HepG2 (cell line): ENCODE measurements around the gene ITGB2. TPM values are rescaled to one million over a fixed set of nuclear protein-coding genes. Genes with fewer than 3 reads are reported as not detected.

Experiments
- ATAC-seq: fragments of 200-7000 bp; cut with Tn5 transposase; 3 replicates; pipeline ENCODE4 v1.9.1; 2020; ENCODE audit warnings: mild to moderate bottlenecking, moderate library complexity
- BruUV-seq: library from RNA; stranded (reverse); fragments of 400-500 nt; replicated peaks from 2 replicates; lab custom pipeline; 2021; lab: Mats Ljungman, UMichigan
- CTCF ChIA-PET: fragments of 300-600 bp; formaldehyde crosslinking; extraction: SDS; loops from one replicate; lab custom pipeline; 2021; ENCODE audit warnings: low total read pairs, inconsistent platforms, low intra/inter-chr PET ratio; lab: Yijun Ruan, JAX
- POLR2A ChIA-PET: fragments of 350-600 bp; sonication (Branson Sonifier 250); formaldehyde crosslinking; loops from one replicate; lab custom pipeline; 2020; ENCODE audit warnings: antibody characterized with exemption, inconsistent platforms; lab: Yijun Ruan, JAX
- DNase-seq: peaks from one replicate; pipeline ENCODE4 v3.0.0-alpha.2; 2015; ENCODE audit warnings: low spot score
- FAIRE-seq: peaks from 3 replicates; lab custom pipeline; 2011; peaks lifted over from hg19 to GRCh38; lab: Jason Lieb, UNC
- H2AFZ ChIP-seq: one replicate; pipeline ENCODE4 v1.6.1; 2011; ENCODE audit warnings: low read length, inconsistent platforms
- H3K27ac ChIP-seq: fragments of 300-600 bp; 3 replicates; pipeline ENCODE4 v1.8.0; 2011; ENCODE audit warnings: mixed run types, mild to moderate bottlenecking, mixed read lengths, low read length, inconsistent platforms; ENCODE audit not compliant: insufficient read depth; ENCODE audit errors: extremely low read length
- H3K27me3 ChIP-seq, 2 experiments: fragments of 200-600 bp in 1 of 2; 2 replicates in 1 of 2; 3 replicates in 1 of 2; pipeline versions ENCODE4 v1.6.0 to v1.8.0; 2011; ENCODE audit warnings: low read length in 2 of 2, mild to moderate bottlenecking in 2 of 2, moderate library complexity in 2 of 2, inconsistent platforms in 1 of 2; ENCODE audit not compliant: insufficient read depth in 2 of 2, control insufficient read depth in 1 of 2
- H3K36me3 ChIP-seq, 2 experiments: fragments of 200-600 bp in 1 of 2; replicated peaks in 1 of 2; 2 replicates in 1 of 2; 3 replicates in 1 of 2; pipeline versions ENCODE4 v1.5.1 to v1.8.0; 2011; ENCODE audit warnings: low read length in 2 of 2, inconsistent platforms in 1 of 2; ENCODE audit not compliant: insufficient read depth in 2 of 2, control insufficient read depth in 1 of 2
- H3K4me1 ChIP-seq: 2 replicates; pipeline ENCODE4 v1.5.1; 2012; ENCODE audit warnings: low read length, inconsistent platforms; ENCODE audit not compliant: insufficient read depth
- H3K4me2 ChIP-seq: 2 replicates; pipeline ENCODE4 v1.6.0; 2011; ENCODE audit warnings: low read depth, low read length, inconsistent platforms
- H3K4me3 ChIP-seq, 3 experiments: fragments of 200-600 bp in 1 of 3; sonication (generic), shearing (Covaris generic) in 1 of 3; replicated peaks in 1 of 3; 2 replicates each; pipeline ENCODE4 v1.5.1; 2011 to 2016; ENCODE audit warnings: low read length in 3 of 3, inconsistent platforms in 2 of 3, low read depth in 2 of 3, mild to moderate bottlenecking in 2 of 3, control low read depth in 1 of 3, mixed read lengths in 1 of 3; ENCODE audit not compliant: insufficient read depth in 1 of 3
- H3K79me2 ChIP-seq: one replicate; pipeline ENCODE4 v1.6.1; 2011; ENCODE audit warnings: low read length, inconsistent platforms; ENCODE audit not compliant: insufficient read depth
- H3K9ac ChIP-seq: 2 replicates; pipeline ENCODE4 v1.6.0; 2011; ENCODE audit warnings: mild to moderate bottlenecking, low read depth, low read length, inconsistent platforms; ENCODE audit not compliant: insufficient read depth
- H3K9me3 ChIP-seq: 2 replicates; pipeline ENCODE4 v1.5.1; 2012; ENCODE audit warnings: mild to moderate bottlenecking, low read length
- H4K20me1 ChIP-seq: 2 replicates; pipeline ENCODE4 v1.6.0; 2011; ENCODE audit warnings: inconsistent platforms, mild to moderate bottlenecking, low read length, moderate library complexity; ENCODE audit not compliant: insufficient read depth
- DR1 ChIP-seq: sonication (generic); formaldehyde crosslinking; IDR thresholded peaks from 2 replicates; pipeline ENCODE4 v1.8.0; 2021; ENCODE audit warnings: mild to moderate bottlenecking, missing genetic modification reagents, inconsistent platforms
- EZH2 ChIP-seq: conservative IDR thresholded peaks from 2 replicates; pipeline ENCODE4 v1.6.1; 2012; ENCODE audit warnings: mild to moderate bottlenecking, low read depth, low read length, moderate library complexity
- IKZF5 ChIP-seq: IDR thresholded peaks from 2 replicates; pipeline ENCODE4 v1.6.1; 2018; ENCODE audit warnings: missing genetic modification reagents, mild to moderate bottlenecking, missing compliant biosample characterization
- MEF2D ChIP-seq: sonication (generic); formaldehyde crosslinking; IDR thresholded peaks from 2 replicates; pipeline ENCODE4 v1.5.1; 2020; ENCODE audit warnings: mild to moderate bottlenecking, missing genetic modification reagents
- SKIL ChIP-seq: sonication (generic); formaldehyde crosslinking; IDR thresholded peaks from 2 replicates; pipeline ENCODE4 v1.8.0; 2022; ENCODE audit warnings: missing genetic modification reagents, mild to moderate bottlenecking, moderate library complexity, borderline replicate concordance
- XBP1 ChIP-seq: sonication (generic); formaldehyde crosslinking; IDR thresholded peaks from 2 replicates; pipeline ENCODE4 v1.5.0; 2020; ENCODE audit warnings: missing genetic modification reagents
- ZFAT ChIP-seq: sonication (generic); formaldehyde crosslinking; conservative IDR thresholded peaks from 2 replicates; pipeline ENCODE4 v1.8.1; 2023; ENCODE audit warnings: missing genetic modification reagents, inconsistent platforms
- ZNF407 ChIP-seq: sonication (generic); formaldehyde crosslinking; IDR thresholded peaks from one replicate; pipeline ENCODE4 v1.5.1; 2020; ENCODE audit warnings: mild to moderate bottlenecking, missing genetic modification reagents; ENCODE audit errors: not compliant biosample characterization
- ZNF549 ChIP-seq: sonication (generic); formaldehyde crosslinking; IDR thresholded peaks from 2 replicates; pipeline ENCODE4 v1.5.0; 2020; ENCODE audit warnings: missing genetic modification reagents
- ZNF580 ChIP-seq: IDR thresholded peaks from 2 replicates; pipeline ENCODE4 v1.6.1; 2016; ENCODE audit warnings: low read depth, borderline replicate concordance
- WGBS: methylation state at CpG from one replicate; pipeline ENCODE4 v1.1.6; 2017; ENCODE audit warnings: low lambda C conversion rate; 5-methylcytosine and 5-hydroxymethylcytosine counted together
- in situ Hi-C: cut with HindIII; loops from 2 replicates; pipeline ENCODE4 v1.10.0; 2017; ENCODE audit warnings: low pct_unique_long_range_greater_than_20kb; ENCODE audit not compliant: extremely low pct_ligation_motif_present
- intact Hi-C: fragments of 100-400 bp; cut with micrococcal nuclease; formaldehyde crosslinking; loops from one replicate; pipeline ENCODE4 v1.10.0; 2022; ENCODE audit not compliant: unreplicated experiment
- polyA plus RNA-seq, 8 experiments: library from polyadenylated mRNA; depleted of rRNA in 3 of 8; stranded (reverse) in 7 of 8; unstranded in 1 of 8; fragments of >200 nt; fragmentation: Illumina TruSeq in 4 of 8; extraction: Trizol in 4 of 8; gene quantifications; 2 replicates each; pipeline versions ENCODE4 v1.2.1 to v1.2.3, GENCODE V29; 2011 to 2016; ENCODE audit warnings: low read depth in 4 of 8, missing spikeins in 1 of 8, mixed read lengths in 1 of 8; ENCODE audit not compliant: insufficient read depth in 1 of 8
- total RNA-seq, 5 experiments: library from RNA; depleted of rRNA; stranded (reverse); fragments of >200 nt; fragmentation: Illumina TruSeq; extraction: Trizol; gene quantifications; 2 replicates each; pipeline ENCODE4 v1.2.3, GENCODE V29; 2016; ENCODE audit warnings: low read depth in 1 of 5

The ITGB2 gene
- total and polyA plus RNA-seq, 2 of the 13 experiments (the other 11 are each of a cell fraction or from before 2014, with no cell fraction given): 4.2 to 18.0 TPM

GRCh38 chr21:44943686-44944550 is 23.2 kb upstream of the ITGB2 start:
- no peak overlapping the region for H3K9ac ChIP-seq
- TF ChIP-seq DR1 (CRISPR knock-in tag) (no peak), ZFAT (CRISPR knock-in tag) (no peak), ZNF407 (CRISPR knock-in tag) (no peak), SKIL (CRISPR knock-in tag) (no peak), IKZF5 (CRISPR knock-in tag) (no peak), ZNF580 (CRISPR knock-in tag) (no peak), XBP1 (CRISPR knock-in tag) (no peak), EZH2 (no peak), ZNF549 (no peak), MEF2D (CRISPR knock-in tag) (no peak)

More at GRCh38 chr21:44943686-44944550, 23.2 kb upstream of the ITGB2 start:
- no peak for ATAC-seq
- Histone ChIP-seq H3K79me2 (peaks cover 71% of the 10 kb centered on the region), H3K27me3 (no peaks in the 10 kb centered on the region; a peak in 1 of 5 replicates), H3K4me2 (no peak overlapping the region), H2AFZ (no peak overlapping the region), H4K20me1 (peaks cover 7% of the 10 kb centered on the region), H3K4me1 (peaks cover 30% of the 10 kb centered on the region), H3K36me3 (peaks cover 9 to 48% of the 10 kb centered on the region in 2 experiments), H3K9me3 (no peaks in the 10 kb centered on the region), H3K27ac (no peak overlapping the region), H3K4me3 (no peak overlapping the region)
- 98% methylated on average over 22 of the region's 24 CpGs for WGBS
- in situ Hi-C loops: no loop called here
- intact Hi-C loops: no loop called here
- ChIA-PET POLR2A (no interaction called here), CTCF (no interaction called here)
- no peak for FAIRE-seq
- no peak for DNase-seq
- no TSS peak for BruUV-seq
